ENCODE measurements around the gene LACC1.

The LACC1 gene

DNA sequence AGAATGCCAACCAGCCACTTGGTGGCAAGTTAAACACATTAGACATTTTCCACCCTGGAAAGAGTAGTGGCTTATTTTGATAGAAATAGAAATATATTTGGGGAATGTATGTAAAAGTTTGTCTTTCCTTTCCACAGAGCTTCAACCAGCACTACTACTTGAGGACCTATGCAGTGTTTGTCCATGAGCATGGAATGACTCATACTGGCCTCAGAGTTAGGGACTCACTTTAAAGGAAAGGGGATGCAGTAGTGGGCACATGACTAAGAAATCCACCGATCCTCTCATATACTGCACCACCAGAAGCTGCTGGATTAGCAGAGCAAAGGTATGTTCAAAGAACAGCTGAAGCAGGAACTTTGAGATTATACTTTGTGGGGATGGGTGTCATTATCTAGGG lies 62.6 kb downstream of the LACC1 start:
- no peaks in the 10 kb centered on the region for H3K9me2 ChIP-seq (replicated peaks; ENCODE audit: insufficient read depth, low read length)
- no peaks in the 10 kb centered on the region for H3K9me3 ChIP-seq (ENCODE audit: insufficient read depth, low read length)
- H3K27ac ChIP-seq (ENCODE audit: low read depth, low read length), result no peak overlapping the region
- no peak overlapping the region for H3K4me2 ChIP-seq (ENCODE audit: low read depth, low read length, poor library complexity, severe bottlenecking)
- H4K20me1 ChIP-seq (ENCODE audit: low read depth, low read length), result no peaks in the 10 kb centered on the region
- H2AFZ ChIP-seq (ENCODE audit: low read depth, low read length, severe bottlenecking), result no peak overlapping the region
- no peaks in the 10 kb centered on the region for H3K27me3 ChIP-seq (ENCODE audit: low read length)
- no peaks in the 10 kb centered on the region for H3K36me3 ChIP-seq (ENCODE audit: low read length)
- H3K4me3 ChIP-seq (ENCODE audit: insufficient read depth, low read length, poor library complexity, severe bottlenecking), result no peak overlapping the region
- no peak overlapping the region for H3K9ac ChIP-seq (ENCODE audit: low read length)
- H3F3A ChIP-seq (ENCODE audit: insufficient read depth), result no peaks in the 10 kb centered on the region
- no peak for TF ChIP-seq EZH2phosphoT487 (conservative IDR thresholded peaks at IDR 0.05; ENCODE audit: low read length)
- TF ChIP-seq, protein P1, sequence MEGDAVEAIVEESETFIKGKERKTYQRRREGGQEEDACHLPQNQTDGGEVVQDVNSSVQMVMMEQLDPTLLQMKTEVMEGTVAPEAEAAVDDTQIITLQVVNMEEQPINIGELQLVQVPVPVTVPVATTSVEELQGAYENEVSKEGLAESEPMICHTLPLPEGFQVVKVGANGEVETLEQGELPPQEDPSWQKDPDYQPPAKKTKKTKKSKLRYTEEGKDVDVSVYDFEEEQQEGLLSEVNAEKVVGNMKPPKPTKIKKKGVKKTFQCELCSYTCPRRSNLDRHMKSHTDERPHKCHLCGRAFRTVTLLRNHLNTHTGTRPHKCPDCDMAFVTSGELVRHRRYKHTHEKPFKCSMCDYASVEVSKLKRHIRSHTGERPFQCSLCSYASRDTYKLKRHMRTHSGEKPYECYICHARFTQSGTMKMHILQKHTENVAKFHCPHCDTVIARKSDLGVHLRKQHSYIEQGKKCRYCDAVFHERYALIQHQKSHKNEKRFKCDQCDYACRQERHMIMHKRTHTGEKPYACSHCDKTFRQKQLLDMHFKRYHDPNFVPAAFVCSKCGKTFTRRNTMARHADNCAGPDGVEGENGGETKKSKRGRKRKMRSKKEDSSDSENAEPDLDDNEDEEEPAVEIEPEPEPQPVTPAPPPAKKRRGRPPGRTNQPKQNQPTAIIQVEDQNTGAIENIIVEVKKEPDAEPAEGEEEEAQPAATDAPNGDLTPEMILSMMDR (IDR thresholded peaks at IDR 0.05; ENCODE audit: insufficient read depth, low read length, poor library complexity, severe bottlenecking), result no peak
- no peaks in the 10 kb centered on the region for H3K79me2 ChIP-seq (ENCODE audit: insufficient read depth, low read length)
